NCI-H2107 treated with DMSO at 0.1 percent for 48 hours (cell line): ENCODE measurements around the gene EPN2.

ENCODE experiments used
- DNase-seq: peaks from one replicate; lab custom pipeline; 2025; ENCODE audit not compliant: unreplicated experiment; lab: John Stamatoyannopoulos, UW

EPN2 gene

GRCh38 chr17:19290066-19290705 is 53.0 kb downstream of the EPN2 start:
- DNase-seq, result no peak

DNA sequence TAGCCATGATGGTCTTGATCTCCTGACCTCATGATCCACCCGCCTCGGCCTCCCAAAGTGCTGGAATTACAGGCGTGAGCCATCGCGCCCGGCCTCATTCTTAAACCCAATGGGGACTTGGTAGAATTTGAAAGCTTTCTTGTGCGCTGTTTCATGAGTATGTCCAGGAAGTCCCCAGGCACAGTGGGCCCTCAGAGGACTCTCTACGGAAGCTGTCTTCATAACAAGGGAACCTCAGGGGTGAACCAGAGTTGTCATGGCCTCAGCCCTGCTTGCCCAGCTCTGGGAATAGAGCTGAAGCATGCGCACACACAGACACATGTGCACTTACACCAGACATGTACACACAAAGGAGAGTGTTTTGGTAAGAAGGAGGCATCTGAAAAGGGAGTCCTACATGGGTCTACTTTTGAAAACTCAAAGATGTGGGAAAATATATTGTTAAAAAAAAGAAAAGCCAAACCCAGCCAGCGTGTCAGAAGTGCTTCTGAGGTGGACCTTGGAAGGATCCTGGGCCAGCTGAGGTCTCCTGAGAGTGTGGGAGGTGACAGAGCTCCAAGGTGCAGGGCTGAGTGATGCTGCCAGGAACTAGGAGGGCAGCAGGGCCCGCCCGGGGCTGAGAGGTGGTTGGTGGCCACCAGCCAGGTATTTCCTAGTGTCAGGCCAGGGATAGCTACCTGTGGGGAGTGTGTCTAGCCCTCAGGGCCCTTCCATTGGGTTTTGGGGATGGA is 54.6 kb downstream of the EPN2 start:
- no peak for DNase-seq

DNA sequence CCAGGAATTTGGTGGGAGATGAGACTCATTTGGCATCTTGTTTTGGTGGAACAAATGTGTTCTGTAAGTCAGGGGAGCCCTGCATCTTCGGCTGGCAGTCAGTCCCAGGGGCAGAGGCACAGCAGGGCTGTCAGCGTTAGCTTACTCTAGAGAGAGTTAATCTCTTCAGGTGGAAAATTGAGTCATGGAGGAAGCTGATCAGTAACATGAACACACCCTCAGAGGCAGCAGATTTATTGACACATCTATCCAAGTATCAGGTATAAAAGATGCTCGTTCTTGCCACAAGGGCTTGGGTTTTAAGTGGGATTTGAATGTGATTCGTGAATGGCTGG is 55.2 kb downstream of the EPN2 start:
- no peak for DNase-seq

- no peak for DNase-seq
These were observed 57.3 kb downstream of the EPN2 start for GRCh38 chr17:19294443-19294842.

- DNase-seq, result no peak
These were observed 58.4 kb downstream of the EPN2 start for GRCh38 chr17:19295473-19296135.

- no peak for DNase-seq
These were observed 59.9 kb downstream of the EPN2 start for GRCh38 chr17:19296786-19297778.

GRCh38 chr17:19298569-19299213 is 61.5 kb downstream of the EPN2 start:
- DNase-seq, result no peak

DNA sequence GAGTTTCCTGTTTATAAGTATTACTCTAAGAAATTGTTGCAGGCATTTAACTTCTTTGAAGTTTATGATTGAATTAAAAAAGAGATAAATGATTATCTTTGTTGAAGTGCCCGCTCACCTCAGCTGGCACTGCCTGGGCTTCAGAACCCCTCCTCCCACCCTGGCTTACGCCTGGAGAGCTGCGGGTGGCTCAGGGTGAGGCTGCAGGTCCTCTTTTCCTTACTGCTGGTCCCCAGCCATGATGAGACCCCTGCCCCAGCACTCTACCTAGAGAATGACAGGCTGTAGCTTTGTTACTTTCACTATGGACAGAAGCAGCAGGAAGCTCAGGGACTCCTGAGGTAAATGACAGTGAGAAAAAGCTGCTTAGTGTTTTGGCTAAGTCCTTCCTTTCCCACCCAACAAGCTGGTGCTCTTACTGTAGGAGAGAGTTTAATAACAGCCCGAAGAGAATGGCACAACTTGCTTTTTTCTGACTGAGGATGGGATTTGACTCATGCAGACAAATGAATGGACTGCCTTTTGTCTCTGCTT is 62.1 kb downstream of the EPN2 start:
- DNase-seq, result no peak

- DNase-seq, result no peak
These were observed 62.7 kb downstream of the EPN2 start for GRCh38 chr17:19299866-19300265.

- DNase-seq, result no peak
These were observed 64.2 kb downstream of the EPN2 start for GRCh38 chr17:19301274-19301951.

DNA sequence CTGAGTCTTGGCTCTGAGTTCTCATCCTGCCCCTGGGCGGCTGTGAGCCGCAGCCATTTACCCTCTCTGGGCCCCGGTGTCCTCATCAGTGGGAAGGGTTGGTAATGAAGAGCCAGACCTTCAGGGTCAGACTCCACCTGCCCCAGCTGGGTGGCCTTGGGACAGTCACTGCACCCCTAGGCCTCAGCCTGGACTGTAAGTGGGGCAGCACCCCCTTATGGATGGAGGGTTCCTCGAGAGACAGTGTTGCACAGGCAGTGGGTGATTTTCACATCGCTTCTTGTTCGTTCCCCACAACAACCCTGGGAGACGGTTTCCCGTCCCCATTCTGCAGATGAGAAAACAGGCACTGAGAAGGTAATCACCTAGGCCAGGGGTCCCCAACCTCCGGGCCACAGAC is 64.8 kb downstream of the EPN2 start:
- DNase-seq, result no peak

DNA sequence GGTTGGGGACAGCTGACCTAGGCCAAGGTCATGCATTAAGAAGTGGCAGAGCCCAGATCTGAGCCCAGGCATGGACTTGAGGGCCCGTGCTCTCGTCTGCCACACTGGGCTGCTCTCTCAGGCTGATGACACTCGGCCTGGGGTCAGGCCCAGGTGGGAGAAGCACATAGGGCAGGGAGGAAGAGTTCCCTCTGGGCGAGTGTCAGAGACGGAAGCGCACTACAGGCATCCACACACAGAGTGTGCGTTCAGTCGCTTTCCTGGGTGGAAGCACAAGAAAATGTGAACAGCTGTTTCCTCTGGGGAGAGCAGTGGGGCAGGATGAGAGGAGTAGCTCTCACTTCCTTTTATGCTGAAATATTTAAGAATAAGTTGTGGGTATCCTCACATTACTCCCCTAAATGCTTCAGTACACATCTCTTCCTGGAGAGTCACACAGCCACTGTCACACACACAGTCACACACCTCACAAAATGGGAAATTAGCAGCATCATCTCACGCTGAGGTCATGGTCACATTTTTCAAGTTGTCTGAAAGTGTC is 65.7 kb downstream of the EPN2 start:
- DNase-seq, result no peak

GRCh38 chr17:19303367-19303776 is 66.2 kb downstream of the EPN2 start:
- DNase-seq, result no peak

GRCh38 chr17:19304209-19304608 is 67.0 kb downstream of the EPN2 start:
- no peak for DNase-seq

DNA sequence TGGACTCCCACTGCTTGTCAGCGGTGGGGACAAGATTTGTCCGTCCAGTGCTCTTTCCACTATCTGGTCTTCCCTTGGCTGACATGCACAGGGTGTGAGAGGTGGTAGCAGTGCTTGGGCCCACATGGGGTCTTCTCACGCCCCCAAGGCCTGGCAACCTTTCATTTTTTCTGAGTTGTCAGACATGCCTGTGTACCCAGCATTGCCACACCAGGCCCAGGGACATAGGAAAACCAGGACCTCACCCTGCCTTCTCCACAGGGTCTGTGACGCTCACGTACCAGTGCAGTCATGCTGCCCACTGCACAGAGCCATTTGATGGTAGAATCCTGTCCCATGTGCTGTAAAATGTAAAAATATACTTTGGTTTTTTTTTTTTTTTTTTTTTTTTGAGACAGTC is 67.6 kb downstream of the EPN2 start:
- DNase-seq, result no peak

- no peak for DNase-seq
These were observed 68.1 kb downstream of the EPN2 start for GRCh38 chr17:19305256-19305655.

DNA sequence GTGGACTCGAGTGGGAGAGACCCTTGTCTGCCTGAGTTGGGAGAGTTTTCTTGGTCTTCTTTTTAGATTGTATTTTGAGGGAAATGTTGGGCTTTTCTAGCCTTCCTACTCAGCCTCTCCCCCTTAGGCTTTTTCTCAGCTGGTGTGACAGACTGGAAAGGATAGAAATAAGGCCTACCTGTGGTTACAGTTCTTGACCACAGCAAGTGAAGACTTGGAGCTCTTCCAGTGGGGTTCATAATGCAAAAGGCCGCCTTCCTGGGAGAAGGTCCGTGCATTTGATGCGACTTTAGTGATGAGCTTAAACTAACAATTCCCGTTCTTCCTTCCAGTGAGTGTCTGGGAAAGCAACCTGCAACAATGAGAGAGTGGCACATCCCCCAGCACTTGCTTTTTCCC is 68.6 kb downstream of the EPN2 start:
- no peak for DNase-seq

- DNase-seq, result no peak
These were observed 69.3 kb downstream of the EPN2 start for GRCh38 chr17:19306160-19307111.

DNA sequence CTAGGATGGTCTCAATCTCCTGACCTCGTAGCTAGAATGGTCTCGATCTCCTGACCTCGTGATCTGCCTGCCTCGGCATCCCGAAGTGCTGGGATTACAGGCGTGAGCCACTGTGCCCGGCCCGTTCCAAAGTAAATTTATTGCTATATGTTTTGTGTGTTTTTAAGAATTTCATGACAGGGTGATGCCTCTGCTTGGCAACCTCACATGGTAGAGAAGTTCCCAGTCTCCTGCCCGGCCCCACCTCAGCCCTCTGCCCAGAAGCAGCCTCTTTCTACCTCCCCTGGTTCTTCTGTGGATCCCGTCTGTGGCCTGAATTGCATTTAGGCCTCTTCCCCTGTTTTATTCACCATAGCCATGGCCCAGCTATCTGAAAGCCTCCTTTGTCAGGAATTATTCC is 70.4 kb downstream of the EPN2 start:
- no peak for DNase-seq
